Activated CD4-positive, alpha-beta T cell treated with anti-CD3 and anti-CD28 coated beads for 48 hours (primary cell): ENCODE measurements around the gene ICAM4.
A peak's percentile ranks its signal among the peaks of the same experiment; 100 is the strongest.
"Not testable (repeated sequence)": the region's sequence is repeated elsewhere in the genome, so short reads cannot be mapped to it uniquely, and the experiment has no call there.

ENCODE experiments used
- DNase-seq: peaks from one replicate; pipeline ENCODE4 v3.0.0-alpha.2; 2020

ICAM4 gene

DNA sequence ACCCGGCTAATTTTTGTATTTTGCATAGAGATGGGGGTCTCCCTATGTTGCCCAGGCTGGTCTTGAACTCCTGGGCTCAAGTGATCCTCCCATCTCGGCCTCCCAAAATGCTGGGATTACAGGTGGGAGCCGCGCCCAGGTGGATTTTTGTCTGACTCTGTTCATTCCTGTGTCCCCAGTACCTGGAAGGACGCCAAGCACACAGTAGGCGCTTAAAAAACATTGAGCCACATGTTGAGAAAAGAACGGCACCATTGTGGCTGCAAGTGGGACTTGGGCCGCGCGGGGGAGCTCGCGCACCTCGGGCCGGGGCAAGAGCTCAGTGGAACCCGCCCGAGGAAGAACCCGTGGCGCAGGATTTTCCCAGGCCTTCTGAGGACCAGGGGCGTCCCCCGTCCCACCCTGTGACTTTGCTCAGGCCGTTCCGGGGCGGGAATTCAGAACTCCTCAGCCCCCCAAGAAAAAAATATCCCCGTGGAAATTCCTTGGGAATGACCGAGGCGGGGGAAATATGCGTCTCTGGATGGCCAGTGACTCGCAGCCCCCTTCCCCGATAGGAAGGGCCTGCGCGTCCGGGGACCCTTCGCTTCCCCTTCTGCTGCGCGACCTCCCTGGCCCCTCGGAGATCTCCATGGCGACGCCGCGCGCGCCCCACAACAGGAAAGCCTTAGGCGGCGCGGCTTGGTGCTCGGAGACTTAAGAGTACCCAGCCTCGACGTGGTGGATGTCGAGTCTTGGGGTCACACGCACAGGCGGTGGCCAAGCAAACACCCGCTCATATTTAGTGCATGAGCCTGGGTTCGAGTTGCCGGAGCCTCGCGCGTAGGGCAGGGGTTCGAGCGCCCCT is 17.2 kb upstream of the ICAM4 start:
- DNase-seq = peak; percentile 94

DNA sequence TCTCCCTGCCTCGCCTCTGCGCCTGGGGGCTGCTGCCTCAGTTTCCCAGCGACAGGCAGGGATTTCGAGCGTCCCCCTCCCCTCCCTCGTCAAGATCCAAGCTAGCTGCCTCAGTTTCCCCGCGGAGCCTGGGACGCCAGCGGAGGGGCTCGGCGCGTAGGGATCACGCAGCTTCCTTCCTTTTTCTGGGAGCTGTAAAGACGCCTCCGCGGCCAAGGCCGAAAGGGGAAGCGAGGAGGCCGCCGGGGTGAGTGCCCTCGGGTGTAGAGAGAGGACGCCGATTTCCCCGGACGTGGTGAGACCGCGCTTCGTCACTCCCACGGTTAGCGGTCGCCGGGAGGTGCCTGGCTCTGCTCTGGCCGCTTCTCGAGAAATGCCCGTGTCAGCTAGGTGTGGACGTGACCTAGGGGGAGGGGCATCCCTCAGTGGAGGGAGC is 16.6 kb upstream of the ICAM4 start:
- peak; percentile 84 for DNase-seq

DNA sequence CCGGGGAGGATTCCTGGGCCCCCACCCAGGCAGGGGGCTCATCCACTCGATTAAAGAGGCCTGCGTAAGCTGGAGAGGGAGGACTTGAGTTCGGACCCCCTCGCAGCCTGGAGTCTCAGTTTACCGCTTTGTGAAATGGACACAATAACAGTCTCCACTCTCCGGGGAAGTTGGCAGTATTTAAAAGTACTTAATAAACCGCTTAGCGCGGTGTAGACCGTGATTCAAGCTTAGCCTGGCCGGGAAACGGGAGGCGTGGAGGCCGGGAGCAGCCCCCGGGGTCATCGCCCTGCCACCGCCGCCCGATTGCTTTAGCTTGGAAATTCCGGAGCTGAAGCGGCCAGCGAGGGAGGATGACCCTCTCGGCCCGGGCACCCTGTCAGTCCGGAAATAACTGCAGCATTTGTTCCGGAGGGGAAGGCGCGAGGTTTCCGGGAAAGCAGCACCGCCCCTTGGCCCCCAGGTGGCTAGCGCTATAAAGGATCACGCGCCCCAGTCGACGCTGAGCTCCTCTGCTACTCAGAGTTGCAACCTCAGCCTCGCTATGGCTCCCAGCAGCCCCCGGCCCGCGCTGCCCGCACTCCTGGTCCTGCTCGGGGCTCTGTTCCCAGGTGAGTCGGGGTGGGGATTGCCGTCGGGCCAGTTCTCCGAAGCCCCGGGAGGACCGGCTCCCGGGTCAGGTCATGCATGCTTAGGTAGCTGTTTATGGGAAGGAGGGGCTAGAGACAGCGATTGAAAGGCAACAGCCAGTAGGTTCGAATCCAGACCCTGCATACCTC is 15.9 kb upstream of the ICAM4 start, which contains the start of gene ICAM1:
Gene ICAM1 (plus strand): TSS at position 505 of the 779 bp plus-strand sequence. CDS start 40 bp downstream, at position 545.
- peak; percentile 85 for DNase-seq

DNA sequence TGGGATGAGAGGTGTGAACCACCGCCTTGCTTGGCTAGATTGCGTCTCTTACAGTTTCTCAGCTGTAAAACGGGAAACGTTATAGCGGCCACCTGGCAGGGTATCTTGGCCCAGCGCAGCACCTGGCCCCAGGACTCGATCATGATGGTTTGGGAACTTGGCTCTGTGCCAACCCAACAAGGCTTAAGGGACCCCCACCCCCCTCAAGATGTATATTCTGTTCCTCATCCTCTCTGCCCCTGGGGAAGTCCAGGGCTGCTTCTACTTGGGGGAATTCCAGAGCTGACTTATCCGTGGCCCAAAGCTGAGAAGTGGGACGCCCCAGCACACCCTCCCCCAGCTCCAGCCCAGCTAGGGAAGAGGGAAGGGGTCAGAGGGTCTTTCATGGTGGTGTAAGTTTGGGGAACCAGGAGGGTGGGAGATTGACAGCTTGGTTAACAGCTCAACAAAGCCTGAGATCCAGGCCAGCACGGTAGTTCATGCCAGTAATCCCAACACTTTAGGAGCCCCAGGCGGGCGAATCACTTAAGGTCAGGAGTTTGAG is 15.1 kb upstream of the ICAM4 start:
- DNase-seq = peak; percentile 37

- no peak for DNase-seq
These were observed 12.2 kb upstream of the ICAM4 start for GRCh38 chr19:10274589-10274988.

- no peak for DNase-seq
These were observed 8.8 kb upstream of the ICAM4 start for GRCh38 chr19:10277795-10278589.

DNA sequence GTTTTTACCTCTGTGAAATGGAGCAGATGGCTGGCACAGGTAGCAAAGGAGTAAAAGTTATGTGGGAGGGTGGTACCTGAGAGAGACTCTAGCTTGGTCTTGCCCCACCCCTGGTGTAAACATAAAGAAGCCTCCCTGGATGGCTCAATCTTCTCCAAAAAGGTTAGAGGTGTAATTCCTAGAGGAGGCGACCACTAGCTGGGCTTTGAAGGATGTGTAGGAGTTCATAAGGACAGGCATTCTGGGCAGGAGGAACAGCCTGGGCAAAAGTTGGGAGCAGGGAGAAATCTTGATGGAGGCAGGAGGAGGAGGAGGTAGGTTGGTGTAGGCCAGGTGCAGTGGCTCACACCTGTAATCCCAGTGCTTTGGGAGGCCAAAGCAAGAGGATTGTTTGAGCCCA is 7.8 kb upstream of the ICAM4 start:
- DNase-seq = no peak

DNA sequence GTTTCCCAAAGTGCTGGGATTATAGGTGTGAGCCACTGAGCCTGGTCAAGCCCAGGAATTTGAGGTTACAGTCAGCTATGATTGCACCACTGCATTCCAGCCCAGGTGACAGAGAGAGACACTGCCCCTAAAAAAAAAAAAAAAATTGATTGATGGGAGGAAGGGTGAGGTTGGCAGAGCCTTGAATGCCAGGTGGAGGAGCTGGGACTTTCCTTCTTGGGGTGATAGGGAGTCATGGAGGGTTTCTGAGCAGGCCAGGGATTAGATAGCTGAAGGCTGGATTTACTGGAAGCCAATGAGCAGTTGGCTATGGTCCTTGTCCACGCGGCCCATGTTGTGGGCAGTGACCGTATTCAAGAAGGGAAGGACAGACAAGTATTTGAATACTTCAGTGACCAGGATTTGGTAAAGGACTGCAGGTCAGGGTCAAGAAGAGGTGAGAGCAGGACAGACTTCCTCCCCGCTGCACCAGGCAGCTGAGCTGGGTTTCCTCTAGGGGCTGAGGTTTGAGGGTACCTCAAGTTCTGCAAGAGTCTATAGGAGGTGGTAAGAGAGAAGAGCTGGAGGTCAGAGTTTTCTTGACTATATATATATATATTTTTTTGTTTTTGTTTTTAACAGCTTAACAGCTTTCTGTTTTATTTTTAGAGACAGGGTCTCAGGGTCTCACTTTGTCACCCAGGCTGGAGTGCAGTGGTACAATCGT is 6.9 kb upstream of the ICAM4 start:
- no peak for DNase-seq

- DNase-seq = not testable (repeated sequence)
These were observed 4.7 kb upstream of the ICAM4 start for GRCh38 chr19:10282043-10282442.

GRCh38 chr19:10283301-10284064 is 3.3 kb upstream of the ICAM4 start:
- DNase-seq = no peak

- DNase-seq = no peak
These were observed 2.4 kb upstream of the ICAM4 start for GRCh38 chr19:10284065-10284959.

DNA sequence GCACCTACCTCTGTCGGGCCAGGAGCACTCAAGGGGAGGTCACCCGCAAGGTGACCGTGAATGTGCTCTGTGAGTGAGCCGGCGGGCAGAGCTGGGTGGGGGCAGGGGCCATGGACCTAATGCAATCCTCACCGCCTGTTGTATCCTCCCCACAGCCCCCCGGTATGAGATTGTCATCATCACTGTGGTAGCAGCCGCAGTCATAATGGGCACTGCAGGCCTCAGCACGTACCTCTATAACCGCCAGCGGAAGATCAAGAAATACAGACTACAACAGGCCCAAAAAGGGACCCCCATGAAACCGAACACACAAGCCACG is 1.8 kb upstream of the ICAM4 start:
- no peak for DNase-seq

DNA sequence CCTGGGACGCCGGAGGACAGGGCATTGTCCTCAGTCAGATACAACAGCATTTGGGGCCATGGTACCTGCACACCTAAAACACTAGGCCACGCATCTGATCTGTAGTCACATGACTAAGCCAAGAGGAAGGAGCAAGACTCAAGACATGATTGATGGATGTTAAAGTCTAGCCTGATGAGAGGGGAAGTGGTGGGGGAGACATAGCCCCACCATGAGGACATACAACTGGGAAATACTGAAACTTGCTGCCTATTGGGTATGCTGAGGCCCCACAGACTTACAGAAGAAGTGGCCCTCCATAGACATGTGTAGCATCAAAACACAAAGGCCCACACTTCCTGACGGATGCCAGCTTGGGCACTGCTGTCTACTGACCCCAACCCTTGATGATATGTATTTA is 1.4 kb upstream of the ICAM4 start:
- no peak for DNase-seq

GRCh38 chr19:10288662-10289166 is 2.0 kb downstream of the ICAM4 start:
- peak; percentile 72 for DNase-seq

DNA sequence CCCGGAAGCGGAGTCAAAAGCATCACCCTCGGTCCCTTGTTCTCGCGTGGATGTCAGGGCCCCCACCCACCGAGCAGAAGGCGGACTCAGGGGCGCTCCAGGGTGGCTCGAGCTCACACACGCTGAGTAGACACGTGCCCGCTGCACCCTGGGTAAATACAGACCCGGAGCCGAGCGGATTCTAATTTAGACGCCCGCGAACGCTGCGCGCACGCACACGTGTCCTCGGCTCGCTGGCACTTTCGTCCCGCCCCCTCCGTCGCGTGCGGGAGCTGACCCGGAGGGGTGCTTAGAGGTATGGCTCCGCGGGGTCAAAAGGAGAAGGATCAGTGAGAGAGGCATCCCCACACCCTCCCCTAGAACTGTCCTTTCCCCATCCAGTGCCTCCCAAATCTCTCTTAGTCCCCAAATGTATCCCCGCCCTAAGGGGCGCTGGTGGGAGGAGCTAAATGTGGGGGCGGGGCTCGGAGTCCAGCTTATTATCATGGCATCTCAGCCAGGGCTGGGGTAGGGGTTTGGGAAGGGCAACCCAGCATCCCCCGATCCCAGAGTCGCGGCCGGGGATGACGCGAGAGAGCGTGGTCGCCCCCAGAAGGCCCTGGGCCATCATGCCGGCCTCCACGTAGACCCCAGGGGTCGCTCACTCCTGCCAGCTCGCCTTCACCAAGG is 2.5 kb downstream of the ICAM4 start:
- peak; percentile 85 for DNase-seq

DNA sequence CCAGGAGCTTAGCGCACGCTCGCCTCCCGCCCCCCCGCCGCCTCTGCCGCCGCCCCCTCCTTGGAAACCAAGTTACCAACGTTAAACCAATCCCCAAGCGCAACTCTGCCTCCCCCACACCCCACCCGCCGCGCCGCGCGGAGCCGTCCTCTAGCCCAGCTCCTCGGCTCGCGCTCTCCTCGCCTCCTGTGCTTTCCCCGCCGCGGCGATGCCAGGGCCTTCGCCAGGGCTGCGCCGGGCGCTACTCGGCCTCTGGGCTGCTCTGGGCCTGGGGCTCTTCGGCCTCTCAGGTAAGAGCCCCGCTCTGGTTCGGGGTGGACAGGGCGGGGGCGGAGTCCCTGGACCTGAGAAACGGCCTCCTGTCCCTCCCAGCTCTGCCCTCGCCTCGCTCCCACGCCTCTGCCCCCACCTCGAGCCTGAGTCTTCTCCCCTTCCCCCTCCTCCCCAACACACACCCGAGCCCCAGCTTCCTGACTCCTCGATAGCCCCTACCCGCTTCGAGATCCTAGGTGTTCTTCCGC is 3.1 kb downstream of the ICAM4 start, which contains the start of gene ICAM5:
Gene ICAM5 (plus strand): TSS at position 117 of the 521 bp plus-strand sequence. CDS start 92 bp downstream, at position 209.
- peak; percentile 56 for DNase-seq

GRCh38 chr19:10290357-10290875 is 3.7 kb downstream of the ICAM4 start:
- peak; percentile 24 for DNase-seq

DNA sequence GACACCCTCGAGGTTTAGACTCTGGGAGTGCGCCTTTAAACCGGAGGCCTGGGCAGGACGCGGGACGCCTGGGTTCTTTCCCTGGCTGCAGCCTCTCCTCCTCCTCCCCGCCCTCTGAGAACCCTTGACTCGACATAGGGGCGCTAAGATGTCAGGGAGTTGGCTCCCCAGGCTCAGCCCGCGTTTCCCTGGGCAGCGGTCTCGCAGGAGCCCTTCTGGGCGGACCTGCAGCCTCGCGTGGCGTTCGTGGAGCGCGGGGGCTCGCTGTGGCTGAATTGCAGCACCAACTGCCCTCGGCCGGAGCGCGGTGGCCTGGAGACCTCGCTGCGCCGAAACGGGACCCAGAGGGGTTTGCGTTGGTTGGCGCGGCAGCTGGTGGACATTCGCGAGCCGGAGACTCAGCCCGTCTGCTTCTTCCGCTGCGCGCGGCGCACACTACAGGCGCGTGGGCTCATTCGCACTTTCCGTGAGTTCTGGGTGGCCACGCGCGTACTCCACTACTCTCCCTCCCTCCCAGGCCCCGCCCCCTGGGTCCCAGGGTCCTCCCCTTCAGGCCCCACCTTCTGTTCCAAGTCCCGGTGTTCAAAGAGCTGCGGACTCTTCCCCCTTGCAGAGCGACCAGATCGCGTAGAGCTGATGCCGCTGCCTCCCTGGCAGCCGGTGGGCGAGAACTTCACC is 4.3 kb downstream of the ICAM4 start:
- DNase-seq = peak; percentile 67
